GM23338 (cell line): ENCODE data around the gene TRIM22. TPM values are rescaled to one million over a fixed set of nuclear protein-coding genes. Genes with fewer than 3 reads are reported as not detected.

Experiments used
- ATAC-seq: fragments of 200-7000 bp; cut with Tn5 transposase; 3 replicates; pipeline ENCODE4 v1.9.1; 2020
- DNase-seq: peaks from one replicate; pipeline ENCODE4 v3.0.0-alpha.2; 2015; ENCODE audit warnings: low spot score
- H2AFZ ChIP-seq: fragments of 200-600 bp; sonication (generic); 2 replicates; pipeline ENCODE4 v1.8.0; 2016; ENCODE audit warnings: antibody characterized with exemption, mild to moderate bottlenecking, moderate library complexity
- H3F3A ChIP-seq: fragments of 200-600 bp; sonication (generic); replicated peaks from 2 replicates; pipeline ENCODE4 v1.8.0; 2017; ENCODE audit warnings: antibody characterized with exemption, mixed run types, low read depth
- H3K27ac ChIP-seq: fragments of 200-600 bp; sonication (generic); 2 replicates; pipeline ENCODE4 v1.6.1; 2016; ENCODE audit warnings: low read depth
- H3K27me3 ChIP-seq: fragments of 200-600 bp; sonication (generic); 2 replicates; pipeline ENCODE4 v1.8.0; 2016; ENCODE audit warnings: mild to moderate bottlenecking, mixed run types, moderate library complexity; ENCODE audit not compliant: insufficient read depth
- H3K36me3 ChIP-seq: fragments of 200-600 bp; sonication (generic); 2 replicates; pipeline ENCODE4 v1.8.0; 2016; ENCODE audit warnings: mild to moderate bottlenecking; ENCODE audit not compliant: insufficient read depth
- H3K4me1 ChIP-seq: fragments of 200-600 bp; sonication (generic); 2 replicates; pipeline ENCODE4 v1.8.0; 2016; ENCODE audit warnings: mild to moderate bottlenecking, moderate library complexity; ENCODE audit not compliant: insufficient read depth
- H3K4me2 ChIP-seq: fragments of 200-600 bp; sonication (generic); 2 replicates; pipeline ENCODE4 v1.7.1; 2017; ENCODE audit warnings: mixed run types
- H3K4me3 ChIP-seq: fragments of 200-600 bp; sonication (generic); 2 replicates; pipeline ENCODE4 v1.6.1; 2016; ENCODE audit warnings: mixed run types
- H3K79me2 ChIP-seq: fragments of 200-600 bp; sonication (generic); replicated peaks from 2 replicates; pipeline ENCODE4 v1.8.0; 2017; ENCODE audit warnings: mild to moderate bottlenecking; ENCODE audit not compliant: insufficient read depth
- H3K9me2 ChIP-seq: fragments of 200-600 bp; sonication (generic); 2 replicates; pipeline ENCODE4 v1.8.0; 2017; ENCODE audit not compliant: insufficient read depth
- H4K20me1 ChIP-seq: fragments of 200-600 bp; sonication (generic); replicated peaks from 2 replicates; pipeline ENCODE4 v1.8.0; 2017; ENCODE audit warnings: mild to moderate bottlenecking; ENCODE audit not compliant: insufficient read depth
- H3K27ac Mint-ChIP-seq: 2 replicates; pipeline ENCODE4 v1.8.0; 2020; ENCODE audit warnings: inconsistent platforms, mild to moderate bottlenecking, moderate library complexity, mixed read lengths
- H3K27me3 Mint-ChIP-seq: 3 replicates; pipeline ENCODE4 v1.8.0; 2022; ENCODE audit warnings: low read depth, mild to moderate bottlenecking, moderate library complexity, mixed read lengths, inconsistent platforms; ENCODE audit not compliant: insufficient read depth, poor library complexity
- H3K36me3 Mint-ChIP-seq: 3 replicates; pipeline ENCODE4 v1.8.0; 2021; ENCODE audit warnings: low read depth, mild to moderate bottlenecking, inconsistent platforms, moderate library complexity, mixed read lengths
- H3K4me1 Mint-ChIP-seq: 3 replicates; pipeline ENCODE4 v1.8.0; 2020; ENCODE audit warnings: mild to moderate bottlenecking, inconsistent platforms, mixed read lengths
- H3K4me3 Mint-ChIP-seq: 3 replicates; pipeline ENCODE4 v1.8.0; 2021; ENCODE audit warnings: moderate library complexity, mild to moderate bottlenecking, inconsistent platforms, mixed read lengths
- H3K9me3 Mint-ChIP-seq: 3 replicates; pipeline ENCODE4 v1.8.0; 2020; ENCODE audit warnings: moderate library complexity, mild to moderate bottlenecking, inconsistent platforms, mixed read lengths
- EZH2 ChIP-seq: fragments of 200-600 bp; sonication (generic); IDR thresholded peaks from one replicate; pipeline ENCODE4 v1.8.0; 2017; ENCODE audit warnings: antibody characterized with exemption, mild to moderate bottlenecking, low read depth; ENCODE audit not compliant: unreplicated experiment
- JUNB ChIP-seq: IDR thresholded peaks from one replicate; pipeline ENCODE4 v1.6.1; 2016; ENCODE audit warnings: antibody characterized with exemption; ENCODE audit not compliant: unreplicated experiment
- NANOG ChIP-seq: IDR thresholded peaks from 2 replicates; pipeline ENCODE4 v1.6.1; 2016; ENCODE audit warnings: antibody characterized with exemption, borderline replicate concordance
- POLR2AphosphoS5 ChIP-seq: IDR thresholded peaks from 2 replicates; pipeline ENCODE4 v1.6.1; 2016; ENCODE audit warnings: antibody characterized with exemption, low read depth
- ZNF114 ChIP-seq: fragments of 250-450 bp; sonication (Bioruptor Pico); IDR thresholded peaks from 2 replicates; pipeline ENCODE4 v1.5.0; 2020; ENCODE audit warnings: mild to moderate bottlenecking, moderate library complexity
- polyA plus RNA-seq: library from polyadenylated mRNA; unstranded; fragments of >200 nt; fragmentation: Nextera tagmentation; extraction: Ambion mirVana; gene quantifications from 2 replicates; pipeline ENCODE4 v1.2.1, GENCODE V29; 2016
- total RNA-seq: library from RNA; depleted of rRNA; stranded (reverse); fragments of >200 nt; shearing (Covaris generic); gene quantifications from 2 replicates; pipeline ENCODE4 v1.2.3, GENCODE V29; 2014
- TF ChIP-seq, protein P1 (sequence below), 2 experiments: fragments of 200-600 bp in 1 of 2; sonication (generic) in 1 of 2; conservative IDR thresholded peaks; 2 replicates each; pipeline versions ENCODE4 v1.5.1 to v1.6.1; 2016 to 2017; ENCODE audit warnings: antibody characterized with exemption in 2 of 2, low read depth in 2 of 2, mild to moderate bottlenecking in 2 of 2, moderate library complexity in 1 of 2
- TF ChIP-seq, protein P2 (sequence below): IDR thresholded peaks from one replicate; pipeline ENCODE4 v1.6.1; 2018; ENCODE audit warnings: antibody characterized with exemption; ENCODE audit not compliant: unreplicated experiment
- TF ChIP-seq, protein P3 (sequence below): fragments of 250-450 bp; sonication (Bioruptor Pico); IDR thresholded peaks from 2 replicates; pipeline ENCODE4 v1.5.0; 2020; ENCODE audit warnings: mild to moderate bottlenecking, moderate library complexity

Gene TRIM22
- total and polyA plus RNA-seq, 2 experiments from 2014 or later, result 23.9 to 41.1 TPM

DNA sequence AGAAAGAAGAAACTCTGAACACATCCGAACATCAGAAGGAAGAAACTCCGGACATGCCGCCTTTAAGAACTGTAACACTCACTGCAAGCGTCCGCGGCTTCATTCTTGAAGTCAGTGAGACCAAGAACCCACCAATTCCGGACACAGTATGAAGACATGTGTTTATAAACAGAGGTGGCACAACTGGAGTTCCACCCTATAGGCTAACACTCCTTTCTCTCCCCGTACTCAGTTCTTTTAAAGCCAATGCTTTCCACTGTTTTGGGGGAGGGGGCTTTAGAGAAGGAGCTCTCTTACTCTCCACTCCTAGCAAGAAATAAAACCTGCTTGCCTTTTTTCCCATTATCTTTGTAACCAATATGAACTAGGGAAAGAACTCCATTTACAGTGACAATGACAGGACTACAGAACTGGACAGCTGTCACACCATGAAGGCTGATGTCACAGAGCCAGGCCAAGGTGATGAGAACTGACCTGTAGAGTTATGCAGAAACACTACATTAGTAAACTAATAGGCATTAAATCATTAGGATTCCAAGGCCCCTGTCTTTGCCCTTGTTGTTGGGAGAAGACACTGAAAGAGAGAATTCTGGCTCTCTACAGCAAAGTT lies 5.4 kb upstream of the TRIM22 start:
- Mint-ChIP-seq H3K27me3 (peaks cover 8% of the 10 kb centered on the region), H3K9me3 (peaks cover 15% of the 10 kb centered on the region; the same call in 2 of the 3 replicates), H3K4me1 (peaks cover 25% of the 10 kb centered on the region), H3K36me3 (peaks cover 24% of the 10 kb centered on the region), H3K27ac (peak overlapping the region; percentile 99), H3K4me3 (peak overlapping the region; percentile 79)
- Histone ChIP-seq H3K27ac (peak overlapping the region; percentile 68), H3K4me2 (peak overlapping the region; percentile 69), H3F3A (no peaks in the 10 kb centered on the region), H3K36me3 (no peaks in the 10 kb centered on the region; the same call in 1 of the 2 replicates), H2AFZ (no peak overlapping the region), H3K9me2 (0 out of 2 replicates have a peak, but pooled peaks cover 4% of the 10 kb centered on the region), H3K4me1 (peaks cover 6% of the 10 kb centered on the region; the same call in 1 of the 2 replicates), H3K4me3 (peak overlapping the region; percentile 49), H3K27me3 (no peaks in the 10 kb centered on the region), H4K20me1 (no peaks in the 10 kb centered on the region), H3K79me2 (peaks cover 16% of the 10 kb centered on the region)
- TF ChIP-seq, protein P1, sequence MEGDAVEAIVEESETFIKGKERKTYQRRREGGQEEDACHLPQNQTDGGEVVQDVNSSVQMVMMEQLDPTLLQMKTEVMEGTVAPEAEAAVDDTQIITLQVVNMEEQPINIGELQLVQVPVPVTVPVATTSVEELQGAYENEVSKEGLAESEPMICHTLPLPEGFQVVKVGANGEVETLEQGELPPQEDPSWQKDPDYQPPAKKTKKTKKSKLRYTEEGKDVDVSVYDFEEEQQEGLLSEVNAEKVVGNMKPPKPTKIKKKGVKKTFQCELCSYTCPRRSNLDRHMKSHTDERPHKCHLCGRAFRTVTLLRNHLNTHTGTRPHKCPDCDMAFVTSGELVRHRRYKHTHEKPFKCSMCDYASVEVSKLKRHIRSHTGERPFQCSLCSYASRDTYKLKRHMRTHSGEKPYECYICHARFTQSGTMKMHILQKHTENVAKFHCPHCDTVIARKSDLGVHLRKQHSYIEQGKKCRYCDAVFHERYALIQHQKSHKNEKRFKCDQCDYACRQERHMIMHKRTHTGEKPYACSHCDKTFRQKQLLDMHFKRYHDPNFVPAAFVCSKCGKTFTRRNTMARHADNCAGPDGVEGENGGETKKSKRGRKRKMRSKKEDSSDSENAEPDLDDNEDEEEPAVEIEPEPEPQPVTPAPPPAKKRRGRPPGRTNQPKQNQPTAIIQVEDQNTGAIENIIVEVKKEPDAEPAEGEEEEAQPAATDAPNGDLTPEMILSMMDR (conservative IDR thresholded peaks at IDR 0.05; ENCODE audit: low read depth in 2 of 2), result no peak
- TF ChIP-seq NANOG, result no peak
- TF ChIP-seq JUNB, result no peak
- TF ChIP-seq ZNF114 (CRISPR knock-in tag), result no peak
- no peak for TF ChIP-seq EZH2
- TF ChIP-seq, protein P2, sequence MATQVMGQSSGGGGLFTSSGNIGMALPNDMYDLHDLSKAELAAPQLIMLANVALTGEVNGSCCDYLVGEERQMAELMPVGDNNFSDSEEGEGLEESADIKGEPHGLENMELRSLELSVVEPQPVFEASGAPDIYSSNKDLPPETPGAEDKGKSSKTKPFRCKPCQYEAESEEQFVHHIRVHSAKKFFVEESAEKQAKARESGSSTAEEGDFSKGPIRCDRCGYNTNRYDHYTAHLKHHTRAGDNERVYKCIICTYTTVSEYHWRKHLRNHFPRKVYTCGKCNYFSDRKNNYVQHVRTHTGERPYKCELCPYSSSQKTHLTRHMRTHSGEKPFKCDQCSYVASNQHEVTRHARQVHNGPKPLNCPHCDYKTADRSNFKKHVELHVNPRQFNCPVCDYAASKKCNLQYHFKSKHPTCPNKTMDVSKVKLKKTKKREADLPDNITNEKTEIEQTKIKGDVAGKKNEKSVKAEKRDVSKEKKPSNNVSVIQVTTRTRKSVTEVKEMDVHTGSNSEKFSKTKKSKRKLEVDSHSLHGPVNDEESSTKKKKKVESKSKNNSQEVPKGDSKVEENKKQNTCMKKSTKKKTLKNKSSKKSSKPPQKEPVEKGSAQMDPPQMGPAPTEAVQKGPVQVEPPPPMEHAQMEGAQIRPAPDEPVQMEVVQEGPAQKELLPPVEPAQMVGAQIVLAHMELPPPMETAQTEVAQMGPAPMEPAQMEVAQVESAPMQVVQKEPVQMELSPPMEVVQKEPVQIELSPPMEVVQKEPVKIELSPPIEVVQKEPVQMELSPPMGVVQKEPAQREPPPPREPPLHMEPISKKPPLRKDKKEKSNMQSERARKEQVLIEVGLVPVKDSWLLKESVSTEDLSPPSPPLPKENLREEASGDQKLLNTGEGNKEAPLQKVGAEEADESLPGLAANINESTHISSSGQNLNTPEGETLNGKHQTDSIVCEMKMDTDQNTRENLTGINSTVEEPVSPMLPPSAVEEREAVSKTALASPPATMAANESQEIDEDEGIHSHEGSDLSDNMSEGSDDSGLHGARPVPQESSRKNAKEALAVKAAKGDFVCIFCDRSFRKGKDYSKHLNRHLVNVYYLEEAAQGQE, result no peak
- no peak for TF ChIP-seq POLR2AphosphoS5
- DNase-seq (no peak), ATAC-seq (no peak)

DNA sequence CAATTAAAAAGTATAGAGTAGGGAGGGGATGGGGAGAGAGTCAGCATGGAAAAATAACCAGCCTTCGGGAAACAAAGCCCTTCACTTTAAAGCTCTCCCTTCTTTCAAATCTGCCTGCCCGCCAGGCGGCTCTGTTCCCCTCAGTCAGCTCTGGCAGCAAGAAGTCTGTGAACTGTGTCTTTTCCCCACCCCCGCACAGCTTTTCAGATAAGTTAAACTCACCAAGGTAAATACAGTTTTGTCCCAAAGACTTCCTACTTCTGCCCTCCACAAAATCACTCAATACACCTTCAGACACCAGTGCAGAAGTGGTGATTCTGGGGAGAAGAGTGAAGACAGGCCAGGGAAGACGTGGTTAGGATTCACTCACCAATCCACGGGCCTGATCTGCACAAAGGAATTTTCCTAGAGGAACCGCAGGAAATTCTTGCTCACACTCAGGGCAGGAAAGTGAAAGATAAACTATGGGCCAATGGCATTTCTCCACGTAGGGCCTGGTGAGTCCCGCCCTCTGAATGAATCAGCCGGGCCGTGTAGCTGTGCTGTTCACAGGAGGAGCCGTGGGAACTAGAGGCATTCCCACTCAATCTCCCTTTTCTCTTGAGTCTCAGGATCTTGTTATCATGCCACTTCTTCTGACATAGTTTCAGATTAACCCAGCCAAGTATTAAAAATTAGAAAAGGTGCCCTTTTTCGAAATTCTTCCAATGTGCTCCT lies 4.8 kb upstream of the TRIM22 start, which contains the start of gene TRIM5:
Gene TRIM5, minus strand, starts transcription at position 429 of the 717 bp plus-strand sequence. CDS start 4,897 bp downstream, outside the sequence.
- Mint-ChIP-seq H3K27me3 (peaks cover 8% of the 10 kb centered on the region), H3K9me3 (peaks cover 15% of the 10 kb centered on the region; the same call in 2 of the 3 replicates), H3K4me1 (peaks cover 30% of the 10 kb centered on the region), H3K4me3 (peak within 1 kb of the TSS; percentile 79), H3K36me3 (peaks cover 19% of the 10 kb centered on the region), H3K27ac (peak within 1 kb of the TSS; percentile 99)
- peak; percentile 89 for DNase-seq
- peak within 1 kb of the TSS; percentile 49 for H3K4me3 ChIP-seq
- H3K27ac ChIP-seq, result peak within 1 kb of the TSS; percentile 75
- peaks cover 16% of the 10 kb centered on the region for H3K79me2 ChIP-seq
- H3K36me3 ChIP-seq, result no peaks in the 10 kb centered on the region
- ATAC-seq, result peak; percentile 93
- no peaks in the 10 kb centered on the region for H4K20me1 ChIP-seq
- no peak within 1 kb of the TSS for H2AFZ ChIP-seq
- peaks cover 7% of the 10 kb centered on the region; the same call in 1 of the 2 replicates for H3K4me1 ChIP-seq
- no peaks in the 10 kb centered on the region for H3K27me3 ChIP-seq
- peak within 1 kb of the TSS; percentile 69 for H3K4me2 ChIP-seq
- 0 out of 2 replicates have a peak, but pooled peaks cover 4% of the 10 kb centered on the region for H3K9me2 ChIP-seq
- no peaks in the 10 kb centered on the region for H3F3A ChIP-seq
- TF ChIP-seq, protein P3, sequence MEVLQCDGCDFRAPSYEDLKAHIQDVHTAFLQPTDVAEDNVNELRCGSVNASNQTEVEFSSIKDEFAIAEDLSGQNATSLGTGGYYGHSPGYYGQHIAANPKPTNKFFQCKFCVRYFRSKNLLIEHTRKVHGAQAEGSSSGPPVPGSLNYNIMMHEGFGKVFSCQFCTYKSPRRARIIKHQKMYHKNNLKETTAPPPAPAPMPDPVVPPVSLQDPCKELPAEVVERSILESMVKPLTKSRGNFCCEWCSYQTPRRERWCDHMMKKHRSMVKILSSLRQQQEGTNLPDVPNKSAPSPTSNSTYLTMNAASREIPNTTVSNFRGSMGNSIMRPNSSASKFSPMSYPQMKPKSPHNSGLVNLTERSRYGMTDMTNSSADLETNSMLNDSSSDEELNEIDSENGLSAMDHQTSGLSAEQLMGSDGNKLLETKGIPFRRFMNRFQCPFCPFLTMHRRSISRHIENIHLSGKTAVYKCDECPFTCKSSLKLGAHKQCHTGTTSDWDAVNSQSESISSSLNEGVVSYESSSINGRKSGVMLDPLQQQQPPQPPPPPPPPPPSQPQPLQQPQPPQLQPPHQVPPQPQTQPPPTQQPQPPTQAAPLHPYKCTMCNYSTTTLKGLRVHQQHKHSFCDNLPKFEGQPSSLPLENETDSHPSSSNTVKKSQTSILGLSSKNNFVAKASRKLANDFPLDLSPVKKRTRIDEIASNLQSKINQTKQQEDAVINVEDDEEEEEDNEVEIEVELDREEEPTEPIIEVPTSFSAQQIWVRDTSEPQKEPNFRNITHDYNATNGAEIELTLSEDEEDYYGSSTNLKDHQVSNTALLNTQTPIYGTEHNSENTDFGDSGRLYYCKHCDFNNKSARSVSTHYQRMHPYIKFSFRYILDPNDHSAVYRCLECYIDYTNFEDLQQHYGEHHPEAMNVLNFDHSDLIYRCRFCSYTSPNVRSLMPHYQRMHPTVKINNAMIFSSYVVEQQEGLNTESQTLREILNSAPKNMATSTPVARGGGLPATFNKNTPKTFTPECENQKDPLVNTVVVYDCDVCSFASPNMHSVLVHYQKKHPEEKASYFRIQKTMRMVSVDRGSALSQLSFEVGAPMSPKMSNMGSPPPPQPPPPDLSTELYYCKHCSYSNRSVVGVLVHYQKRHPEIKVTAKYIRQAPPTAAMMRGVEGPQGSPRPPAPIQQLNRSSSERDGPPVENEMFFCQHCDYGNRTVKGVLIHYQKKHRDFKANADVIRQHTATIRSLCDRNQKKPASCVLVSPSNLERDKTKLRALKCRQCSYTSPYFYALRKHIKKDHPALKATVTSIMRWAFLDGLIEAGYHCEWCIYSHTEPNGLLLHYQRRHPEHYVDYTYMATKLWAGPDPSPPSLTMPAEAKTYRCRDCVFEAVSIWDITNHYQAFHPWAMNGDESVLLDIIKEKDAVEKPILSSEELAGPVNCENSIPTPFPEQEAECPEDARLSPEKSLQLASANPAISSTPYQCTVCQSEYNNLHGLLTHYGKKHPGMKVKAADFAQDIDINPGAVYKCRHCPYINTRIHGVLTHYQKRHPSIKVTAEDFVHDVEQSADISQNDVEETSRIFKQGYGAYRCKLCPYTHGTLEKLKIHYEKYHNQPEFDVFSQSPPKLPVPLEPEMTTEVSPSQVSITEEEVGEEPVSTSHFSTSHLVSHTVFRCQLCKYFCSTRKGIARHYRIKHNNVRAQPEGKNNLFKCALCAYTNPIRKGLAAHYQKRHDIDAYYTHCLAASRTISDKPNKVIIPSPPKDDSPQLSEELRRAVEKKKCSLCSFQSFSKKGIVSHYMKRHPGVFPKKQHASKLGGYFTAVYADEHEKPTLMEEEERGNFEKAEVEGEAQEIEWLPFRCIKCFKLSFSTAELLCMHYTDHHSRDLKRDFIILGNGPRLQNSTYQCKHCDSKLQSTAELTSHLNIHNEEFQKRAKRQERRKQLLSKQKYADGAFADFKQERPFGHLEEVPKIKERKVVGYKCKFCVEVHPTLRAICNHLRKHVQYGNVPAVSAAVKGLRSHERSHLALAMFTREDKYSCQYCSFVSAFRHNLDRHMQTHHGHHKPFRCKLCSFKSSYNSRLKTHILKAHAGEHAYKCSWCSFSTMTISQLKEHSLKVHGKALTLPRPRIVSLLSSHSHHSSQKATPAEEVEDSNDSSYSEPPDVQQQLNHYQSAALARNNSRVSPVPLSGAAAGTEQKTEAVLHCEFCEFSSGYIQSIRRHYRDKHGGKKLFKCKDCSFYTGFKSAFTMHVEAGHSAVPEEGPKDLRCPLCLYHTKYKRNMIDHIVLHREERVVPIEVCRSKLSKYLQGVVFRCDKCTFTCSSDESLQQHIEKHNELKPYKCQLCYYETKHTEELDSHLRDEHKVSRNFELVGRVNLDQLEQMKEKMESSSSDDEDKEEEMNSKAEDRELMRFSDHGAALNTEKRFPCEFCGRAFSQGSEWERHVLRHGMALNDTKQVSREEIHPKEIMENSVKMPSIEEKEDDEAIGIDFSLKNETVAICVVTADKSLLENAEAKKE (CRISPR knock-in tag), result no peak
